ENCODE measurements around the gene C9. TPM values are rescaled to one million over a fixed set of nuclear protein-coding genes. Genes with fewer than 3 reads are reported as not detected.
"Not testable (repeated sequence)": the region's sequence is repeated elsewhere in the genome, so short reads cannot be mapped to it uniquely, and the experiment has no call there.

The C9 gene
- total and polyA plus RNA-seq, 2 donors (not counting 1 experiment from before 2014, with no cell fraction given): not detected

GRCh38 chr5:39405083-39405843 lies 41.0 kb upstream of the C9 start:
- no peaks in the 10 kb centered on the region for H3K27me3 ChIP-seq (replicated peaks in 1 of 4; ENCODE audit: control extremely low read depth in 1 of 4, control insufficient read depth in 3 of 4, insufficient read depth in 4 of 4, low read length in 3 of 4)
- no peak overlapping the region for H3K9ac ChIP-seq (ENCODE audit: low read length)
- DNase-seq: no peak
- WGBS (ENCODE audit: insufficient coverage): 86% methylated on average over 1 of the region's 5 CpGs
- intact Hi-C loops (cut with micrococcal nuclease): no loop called here
- no peak overlapping the region for H3K4me3 ChIP-seq (ENCODE audit: control extremely low read depth in 1 of 5, extremely low read depth in 1 of 5, insufficient read depth in 1 of 5, low read depth in 2 of 5, low read length in 4 of 5)
- no peak overlapping the region for H3K27ac ChIP-seq (ENCODE audit: low read length in 2 of 2)
- ChIA-PET CTCF (no interaction called here), POLR2A (no interaction called here)
- Mint-ChIP-seq H3K9me3 (ENCODE audit: insufficient read depth) (no peaks in the 10 kb centered on the region), H3K4me3 (no peak overlapping the region), H3K27me3 (peaks cover 21% of the 10 kb centered on the region), H3K4me1 (no peaks in the 10 kb centered on the region), H3K27ac (no peak overlapping the region)
- no peak overlapping the region for H3K4me2 ChIP-seq (replicated peaks; ENCODE audit: low read depth, low read length, poor library complexity, severe bottlenecking)
- TF ChIP-seq, protein P1, sequence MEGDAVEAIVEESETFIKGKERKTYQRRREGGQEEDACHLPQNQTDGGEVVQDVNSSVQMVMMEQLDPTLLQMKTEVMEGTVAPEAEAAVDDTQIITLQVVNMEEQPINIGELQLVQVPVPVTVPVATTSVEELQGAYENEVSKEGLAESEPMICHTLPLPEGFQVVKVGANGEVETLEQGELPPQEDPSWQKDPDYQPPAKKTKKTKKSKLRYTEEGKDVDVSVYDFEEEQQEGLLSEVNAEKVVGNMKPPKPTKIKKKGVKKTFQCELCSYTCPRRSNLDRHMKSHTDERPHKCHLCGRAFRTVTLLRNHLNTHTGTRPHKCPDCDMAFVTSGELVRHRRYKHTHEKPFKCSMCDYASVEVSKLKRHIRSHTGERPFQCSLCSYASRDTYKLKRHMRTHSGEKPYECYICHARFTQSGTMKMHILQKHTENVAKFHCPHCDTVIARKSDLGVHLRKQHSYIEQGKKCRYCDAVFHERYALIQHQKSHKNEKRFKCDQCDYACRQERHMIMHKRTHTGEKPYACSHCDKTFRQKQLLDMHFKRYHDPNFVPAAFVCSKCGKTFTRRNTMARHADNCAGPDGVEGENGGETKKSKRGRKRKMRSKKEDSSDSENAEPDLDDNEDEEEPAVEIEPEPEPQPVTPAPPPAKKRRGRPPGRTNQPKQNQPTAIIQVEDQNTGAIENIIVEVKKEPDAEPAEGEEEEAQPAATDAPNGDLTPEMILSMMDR (IDR thresholded peaks at IDR 0.05): no peak
- TF ChIP-seq EZH2 (IDR thresholded peaks at IDR 0.05; ENCODE audit: borderline replicate concordance, insufficient read depth, low read depth, low read length, poor library complexity, severe bottlenecking): no peak
- no peak overlapping the region for H2AFZ ChIP-seq (ENCODE audit: insufficient read depth, low read depth, low read length, poor library complexity, severe bottlenecking)
- no peaks in the 10 kb centered on the region for H4K20me1 ChIP-seq (ENCODE audit: control insufficient read depth, insufficient read depth, low read length, poor library complexity, severe bottlenecking)
- ATAC-seq (ENCODE audit: low read depth): no peak
- H3K4me1 ChIP-seq (ENCODE audit: control insufficient read depth in 2 of 2, insufficient read depth in 2 of 2, low read length in 2 of 2): no peaks in the 10 kb centered on the region
- H3K36me3 ChIP-seq (replicated peaks in 1 of 2; ENCODE audit: control extremely low read depth in 1 of 2, control insufficient read depth in 1 of 2, extremely low read depth in 1 of 2, insufficient read depth in 2 of 2, low read length in 1 of 2): no peaks in the 10 kb centered on the region
- H3K79me2 ChIP-seq (ENCODE audit: control insufficient read depth, insufficient read depth, low read length): no peaks in the 10 kb centered on the region
- no peaks in the 10 kb centered on the region for H3K9me3 ChIP-seq (ENCODE audit: control extremely low read depth in 1 of 3, control insufficient read depth in 2 of 3, insufficient read depth in 1 of 3, low read length in 2 of 3)

GRCh38 chr5:39403761-39404160 lies 39.5 kb upstream of the C9 start:
- H3K4me3 Mint-ChIP-seq; H3K9me3 ChIP-seq (ENCODE audit: control extremely low read depth in 1 of 3, control insufficient read depth in 2 of 3, insufficient read depth in 1 of 3, low read length in 2 of 3); H3K36me3 ChIP-seq (replicated peaks in 1 of 2; ENCODE audit: control extremely low read depth in 1 of 2, control insufficient read depth in 1 of 2, extremely low read depth in 1 of 2, insufficient read depth in 2 of 2, low read length in 1 of 2); intact Hi-C loops (cut with micrococcal nuclease); H3K4me3 ChIP-seq (ENCODE audit: control extremely low read depth in 1 of 5, extremely low read depth in 1 of 5, insufficient read depth in 1 of 5, low read depth in 2 of 5, low read length in 4 of 5); H3K79me2 ChIP-seq (ENCODE audit: control insufficient read depth, insufficient read depth, low read length); H3K9ac ChIP-seq (ENCODE audit: low read length); DNase-seq; H4K20me1 ChIP-seq (ENCODE audit: control insufficient read depth, insufficient read depth, low read length, poor library complexity, severe bottlenecking); POLR2A ChIA-PET; H2AFZ ChIP-seq (ENCODE audit: insufficient read depth, low read depth, low read length, poor library complexity, severe bottlenecking); H3K4me1 ChIP-seq (ENCODE audit: control insufficient read depth in 2 of 2, insufficient read depth in 2 of 2, low read length in 2 of 2); H3K27me3 ChIP-seq (replicated peaks in 1 of 4; ENCODE audit: control extremely low read depth in 1 of 4, control insufficient read depth in 3 of 4, insufficient read depth in 4 of 4, low read length in 3 of 4); H3K27ac ChIP-seq (ENCODE audit: low read length in 2 of 2); H3K27ac Mint-ChIP-seq; H3K4me1 Mint-ChIP-seq; ATAC-seq (ENCODE audit: low read depth); H3K9me3 Mint-ChIP-seq (ENCODE audit: insufficient read depth); CTCF ChIA-PET; H3K4me2 ChIP-seq (replicated peaks; ENCODE audit: low read depth, low read length, poor library complexity, severe bottlenecking): not testable (repeated sequence)
- peaks cover 21% of the 10 kb centered on the region for H3K27me3 Mint-ChIP-seq
- WGBS (ENCODE audit: insufficient coverage): no CpG with 5 or more reads among the region's 3 CpGs

- ATAC-seq (ENCODE audit: low read depth); H3K4me1 Mint-ChIP-seq; H3K27me3 ChIP-seq (replicated peaks in 1 of 4; ENCODE audit: control extremely low read depth in 1 of 4, control insufficient read depth in 3 of 4, insufficient read depth in 4 of 4, low read length in 3 of 4); DNase-seq; POLR2A ChIA-PET; H3K4me3 Mint-ChIP-seq; H3K4me1 ChIP-seq (ENCODE audit: control insufficient read depth in 2 of 2, insufficient read depth in 2 of 2, low read length in 2 of 2); H3K36me3 ChIP-seq (replicated peaks in 1 of 2; ENCODE audit: control extremely low read depth in 1 of 2, control insufficient read depth in 1 of 2, extremely low read depth in 1 of 2, insufficient read depth in 2 of 2, low read length in 1 of 2); H3K27ac ChIP-seq (ENCODE audit: low read length in 2 of 2); H3K9me3 ChIP-seq (ENCODE audit: control extremely low read depth in 1 of 3, control insufficient read depth in 2 of 3, insufficient read depth in 1 of 3, low read length in 2 of 3); H3K9me3 Mint-ChIP-seq (ENCODE audit: insufficient read depth); H3K4me2 ChIP-seq (replicated peaks; ENCODE audit: low read depth, low read length, poor library complexity, severe bottlenecking); intact Hi-C loops (cut with micrococcal nuclease); H3K4me3 ChIP-seq (ENCODE audit: control extremely low read depth in 1 of 5, extremely low read depth in 1 of 5, insufficient read depth in 1 of 5, low read depth in 2 of 5, low read length in 4 of 5); H3K27ac Mint-ChIP-seq; CTCF ChIA-PET; H3K9ac ChIP-seq (ENCODE audit: low read length); H2AFZ ChIP-seq (ENCODE audit: insufficient read depth, low read depth, low read length, poor library complexity, severe bottlenecking); H4K20me1 ChIP-seq (ENCODE audit: control insufficient read depth, insufficient read depth, low read length, poor library complexity, severe bottlenecking); H3K79me2 ChIP-seq (ENCODE audit: control insufficient read depth, insufficient read depth, low read length): not testable (repeated sequence)
- H3K27me3 Mint-ChIP-seq: peaks cover 13% of the 10 kb centered on the region
Observed at GRCh38 chr5:39402140-39402539, 37.8 kb upstream of the C9 start.
